H1 (cell line): ENCODE data around the gene NFIX. TPM values are rescaled to one million over a fixed set of nuclear protein-coding genes. Genes with fewer than 3 reads are reported as not detected.

Experiments used
- EZH2 ChIP-seq: fragments of 200-600 bp; sonication (generic); IDR thresholded peaks from 2 replicates; pipeline ENCODE4 v1.7.1; 2012; ENCODE audit warnings: low read depth, mild to moderate bottlenecking, moderate library complexity, low read length, inconsistent platforms; ENCODE audit not compliant: severe bottlenecking
- PHF8 ChIP-seq: fragments of 200-600 bp; sonication (generic); conservative IDR thresholded peaks from 2 replicates; pipeline ENCODE4 v1.7.1; 2012; ENCODE audit warnings: low read depth, mild to moderate bottlenecking, inconsistent platforms, low read length, moderate library complexity
- RBBP5 ChIP-seq: IDR thresholded peaks from 2 replicates; pipeline ENCODE4 v1.7.1; 2012; ENCODE audit warnings: low read depth, mild to moderate bottlenecking, inconsistent platforms, low read length, moderate library complexity, borderline replicate concordance
- polyA plus RNA-seq, 7 experiments: library from polyadenylated mRNA; depleted of rRNA in 3 of 7; stranded (reverse) in 5 of 7; unstranded in 2 of 7; fragments of >200 nt in 5 of 7; fragments of 200-250 nt in 2 of 7; gene quantifications; 1 replicate in 5 of 7; 2 replicates in 1 of 7; 4 replicates in 1 of 7; pipeline versions ENCODE4 v1.2.1 to v1.2.3, GENCODE V29; 2011 to 2013; ENCODE audit warnings: missing spikeins in 2 of 7, mixed read lengths in 2 of 7
- total RNA-seq: library from RNA; stranded (reverse); fragmentation: NEBNext Ultra II Directional; extraction: Animal tissue kit (Norgen Biotek cat#: 25700); gene quantifications from 2 replicates; pipeline ENCODE4 v1.2.1, GENCODE V29; 2021

Gene NFIX
- total and polyA plus RNA-seq, 2 of the 8 experiments (the other 6 are each of a cell fraction or from before 2014, with no cell fraction given), result 0.03 to 0.20 TPM

GRCh38 chr19:13104848-13105711 lies 109.8 kb downstream of the NFIX start (continued):
- TF ChIP-seq PHF8, result no peak
- TF ChIP-seq RBBP5, result no peak
- no peak for TF ChIP-seq EZH2
